Measurements from ENCODE around the gene TRNP1.

TRNP1 gene

DNA sequence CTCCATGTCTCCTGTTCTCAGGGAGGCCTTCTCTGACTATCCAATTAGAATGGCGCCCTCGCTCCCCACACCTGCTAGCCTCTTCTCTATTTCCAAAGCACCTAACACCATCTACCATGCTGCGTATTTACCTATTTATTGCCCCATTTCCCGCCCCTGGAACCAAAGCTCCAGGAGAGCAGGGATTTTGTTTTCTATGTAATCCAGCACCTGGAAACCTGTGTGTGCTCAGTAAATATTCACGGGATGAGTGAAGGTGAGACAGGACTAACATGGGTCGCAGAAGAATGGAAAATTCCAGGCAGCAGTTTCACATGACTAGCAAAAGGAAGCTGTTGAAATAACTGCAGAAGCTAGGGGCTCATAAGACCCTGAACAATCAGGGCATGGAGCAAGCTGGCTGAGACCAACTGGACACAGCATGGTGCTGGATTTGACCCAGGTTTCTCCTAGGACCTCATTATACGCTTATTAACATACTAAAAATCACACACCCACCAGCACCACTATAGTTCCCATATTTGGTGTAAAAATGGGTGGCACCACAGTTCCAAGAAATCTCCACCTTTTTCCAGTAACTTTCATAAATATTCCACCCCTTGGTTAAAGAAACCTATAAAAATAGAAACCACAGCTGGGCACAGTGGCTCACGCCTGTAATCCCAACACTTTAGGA lies 34.2 kb downstream of the TRNP1 start:
- no peak for DNase-seq (ENCODE audit: low read depth)
- H3K4me3 ChIP-seq (replicated peaks; ENCODE audit: low read depth, low read length): no peak overlapping the region
- TF ChIP-seq, protein P1, sequence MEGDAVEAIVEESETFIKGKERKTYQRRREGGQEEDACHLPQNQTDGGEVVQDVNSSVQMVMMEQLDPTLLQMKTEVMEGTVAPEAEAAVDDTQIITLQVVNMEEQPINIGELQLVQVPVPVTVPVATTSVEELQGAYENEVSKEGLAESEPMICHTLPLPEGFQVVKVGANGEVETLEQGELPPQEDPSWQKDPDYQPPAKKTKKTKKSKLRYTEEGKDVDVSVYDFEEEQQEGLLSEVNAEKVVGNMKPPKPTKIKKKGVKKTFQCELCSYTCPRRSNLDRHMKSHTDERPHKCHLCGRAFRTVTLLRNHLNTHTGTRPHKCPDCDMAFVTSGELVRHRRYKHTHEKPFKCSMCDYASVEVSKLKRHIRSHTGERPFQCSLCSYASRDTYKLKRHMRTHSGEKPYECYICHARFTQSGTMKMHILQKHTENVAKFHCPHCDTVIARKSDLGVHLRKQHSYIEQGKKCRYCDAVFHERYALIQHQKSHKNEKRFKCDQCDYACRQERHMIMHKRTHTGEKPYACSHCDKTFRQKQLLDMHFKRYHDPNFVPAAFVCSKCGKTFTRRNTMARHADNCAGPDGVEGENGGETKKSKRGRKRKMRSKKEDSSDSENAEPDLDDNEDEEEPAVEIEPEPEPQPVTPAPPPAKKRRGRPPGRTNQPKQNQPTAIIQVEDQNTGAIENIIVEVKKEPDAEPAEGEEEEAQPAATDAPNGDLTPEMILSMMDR (IDR thresholded peaks at IDR 0.05; ENCODE audit: low read length, missing control alignments): no peak

DNA sequence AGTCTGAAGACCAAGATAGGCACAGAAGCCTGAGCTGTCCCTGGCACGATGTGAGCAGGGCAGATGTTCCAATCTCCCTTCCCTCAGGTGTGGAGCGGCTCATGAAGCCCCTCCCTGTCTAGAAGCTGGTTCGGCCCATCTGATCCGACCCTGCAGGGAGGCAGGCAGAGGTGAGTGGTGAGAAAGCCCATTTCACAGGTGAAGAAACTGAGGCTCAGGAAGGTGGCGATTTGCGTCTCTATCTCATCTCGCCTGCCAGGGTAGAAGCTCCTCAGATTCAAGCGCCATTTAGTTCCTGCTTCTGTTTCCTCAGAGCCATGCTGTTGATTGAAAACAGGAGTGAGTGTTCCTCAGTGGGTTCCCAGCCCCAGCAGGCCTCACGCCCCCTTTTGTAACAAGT lies 36.0 kb downstream of the TRNP1 start:
- no peak overlapping the region for H3K4me3 ChIP-seq (replicated peaks; ENCODE audit: low read depth, low read length)
- TF ChIP-seq, protein P1 (IDR thresholded peaks at IDR 0.05; ENCODE audit: low read length, missing control alignments): no peak
- DNase-seq (ENCODE audit: low read depth): no peak

DNA sequence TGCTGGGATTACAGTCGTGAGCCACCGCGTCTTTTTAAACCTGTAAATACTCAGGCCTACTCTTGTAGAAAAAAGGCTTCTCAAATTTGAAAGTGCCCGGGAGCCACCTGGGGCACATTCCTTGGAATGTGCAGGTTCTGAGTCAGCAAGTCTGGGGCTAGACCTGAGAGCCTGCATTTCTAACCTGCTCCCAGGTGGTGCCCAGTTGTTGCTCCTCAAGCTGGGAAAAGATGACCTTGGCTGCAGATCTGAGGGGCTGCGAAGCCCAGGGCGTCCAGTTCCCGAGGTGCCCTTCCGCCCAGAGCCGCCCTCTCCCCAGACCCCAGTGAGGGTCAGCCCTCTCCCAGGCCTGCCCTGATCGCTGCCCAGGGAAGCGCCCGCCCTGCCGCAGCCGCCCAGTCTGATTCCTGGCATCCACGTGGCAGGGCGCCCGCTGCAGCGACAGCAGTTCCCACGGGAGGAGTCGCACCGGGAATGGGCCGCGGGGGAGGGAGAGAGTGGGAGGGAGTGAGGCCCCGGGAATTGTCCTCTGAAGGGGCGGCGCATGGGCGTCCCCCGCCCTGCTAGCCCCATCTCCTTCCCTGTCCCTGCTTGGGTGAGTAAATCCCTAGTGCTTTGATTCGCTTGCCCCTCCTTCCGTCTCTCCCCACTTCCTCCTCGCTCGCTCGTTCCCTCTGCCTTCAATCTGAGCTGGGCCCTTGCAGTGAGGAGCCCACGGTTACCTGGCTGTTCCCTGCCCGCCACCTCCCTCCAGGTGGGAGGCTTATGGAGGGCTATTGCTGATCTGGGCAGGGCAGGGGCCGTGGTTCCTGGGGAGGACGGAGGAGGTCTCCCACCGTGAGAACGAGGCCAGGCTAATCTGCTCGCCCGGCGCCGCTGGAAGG lies 38.0 kb downstream of the TRNP1 start:
- peak; percentile 86 for DNase-seq (ENCODE audit: low read depth)
- peak overlapping the region; percentile 29 for H3K4me3 ChIP-seq (replicated peaks; ENCODE audit: low read depth, low read length)
- TF ChIP-seq, protein P1 (IDR thresholded peaks at IDR 0.05; ENCODE audit: low read length, missing control alignments): no peak

DNA sequence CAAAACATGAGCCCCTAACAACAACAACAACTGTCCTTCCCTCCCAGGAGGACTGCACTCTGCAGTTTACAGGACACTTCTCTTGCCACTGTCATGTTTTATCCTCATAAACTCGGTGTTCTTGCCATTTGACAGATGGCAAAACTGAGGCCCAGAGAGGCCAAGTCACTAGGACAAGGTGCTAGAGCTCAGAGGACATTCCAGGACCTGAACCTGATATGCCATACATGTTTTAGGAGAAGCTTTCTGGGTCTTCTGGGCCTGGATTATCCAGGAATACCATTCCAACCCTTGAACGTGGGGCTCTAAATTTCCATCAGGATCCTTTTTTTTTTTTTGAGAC lies 38.6 kb downstream of the TRNP1 start:
- DNase-seq (ENCODE audit: low read depth): no peak
- TF ChIP-seq, protein P1 (IDR thresholded peaks at IDR 0.05; ENCODE audit: low read length, missing control alignments): no peak
- peak overlapping the region; percentile 29 for H3K4me3 ChIP-seq (replicated peaks; ENCODE audit: low read depth, low read length)

DNA sequence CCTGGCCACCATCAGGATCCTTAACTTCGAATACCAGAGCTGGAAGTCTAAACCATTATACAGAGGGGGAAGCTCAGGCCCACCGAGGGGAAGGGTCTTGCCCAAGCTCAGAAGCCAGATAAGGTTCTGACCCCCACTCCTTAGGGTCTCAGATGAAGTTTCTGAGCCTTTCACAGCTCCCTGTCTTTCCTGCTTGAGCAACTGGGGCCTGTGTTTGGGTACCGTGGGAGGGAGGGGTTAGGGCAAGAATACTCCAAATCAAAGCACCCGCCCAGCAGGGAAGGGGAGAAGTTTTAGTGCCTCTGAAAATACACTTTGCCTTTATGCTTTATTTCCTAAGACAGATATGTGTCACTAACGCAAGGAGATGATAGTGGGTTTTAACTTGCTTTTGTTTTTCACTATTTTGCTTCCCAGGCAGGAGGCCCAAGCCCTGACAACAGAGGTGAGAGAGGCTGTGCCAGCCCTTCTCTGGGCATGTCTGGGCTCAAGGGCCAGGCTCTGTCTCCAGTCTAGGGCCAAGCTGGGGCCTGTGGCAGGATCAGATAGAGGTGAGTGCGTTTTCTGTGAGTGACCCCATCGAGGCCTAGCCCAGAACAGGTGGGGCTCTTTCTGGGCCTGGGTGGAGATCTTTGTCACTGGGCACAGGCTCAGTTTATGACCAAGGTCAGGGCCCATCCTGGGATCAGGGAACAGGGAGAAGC lies 39.7 kb downstream of the TRNP1 start:
- H3K4me3 ChIP-seq (replicated peaks; ENCODE audit: low read depth, low read length): no peak overlapping the region
- TF ChIP-seq, protein P1 (IDR thresholded peaks at IDR 0.05; ENCODE audit: low read length, missing control alignments): no peak
- DNase-seq (ENCODE audit: low read depth): no peak

DNA sequence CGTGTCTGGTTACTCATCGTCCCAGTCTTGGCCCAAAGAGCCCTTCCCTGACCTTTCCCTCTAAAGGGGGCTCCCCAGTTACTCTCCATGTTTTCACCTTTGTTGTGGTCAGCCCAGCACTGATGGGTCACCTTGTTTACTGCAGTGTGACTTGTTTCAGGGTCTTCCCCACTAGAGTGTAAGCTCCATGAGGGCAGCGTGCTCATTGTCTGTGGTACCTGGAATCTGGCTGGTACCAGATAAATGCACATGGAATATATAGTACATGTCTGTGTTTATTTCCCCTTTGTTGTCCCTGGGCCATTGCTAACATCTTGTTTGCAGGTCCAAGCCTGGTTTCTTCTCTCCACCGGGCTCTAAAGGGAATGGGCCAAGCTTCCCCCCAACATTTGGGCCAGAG lies 41.9 kb downstream of the TRNP1 start:
- no peak for DNase-seq (ENCODE audit: low read depth)
- no peak overlapping the region for H3K4me3 ChIP-seq (replicated peaks; ENCODE audit: low read depth, low read length)
- TF ChIP-seq, protein P1 (IDR thresholded peaks at IDR 0.05; ENCODE audit: low read length, missing control alignments): no peak
